Activated T-cell treated with anti-CD3 and anti-CD28 coated beads for 1 hour (primary cell): ENCODE measurements around the gene ARHGEF39.
"Not testable (repeated sequence)": the region's sequence is repeated elsewhere in the genome, so short reads cannot be mapped to it uniquely, and the experiment has no call there.

ENCODE experiments used
- DNase-seq: peaks from one replicate; pipeline ENCODE4 v3.0.0-alpha.2; 2020; ENCODE audit warnings: low read depth

Gene ARHGEF39

DNA sequence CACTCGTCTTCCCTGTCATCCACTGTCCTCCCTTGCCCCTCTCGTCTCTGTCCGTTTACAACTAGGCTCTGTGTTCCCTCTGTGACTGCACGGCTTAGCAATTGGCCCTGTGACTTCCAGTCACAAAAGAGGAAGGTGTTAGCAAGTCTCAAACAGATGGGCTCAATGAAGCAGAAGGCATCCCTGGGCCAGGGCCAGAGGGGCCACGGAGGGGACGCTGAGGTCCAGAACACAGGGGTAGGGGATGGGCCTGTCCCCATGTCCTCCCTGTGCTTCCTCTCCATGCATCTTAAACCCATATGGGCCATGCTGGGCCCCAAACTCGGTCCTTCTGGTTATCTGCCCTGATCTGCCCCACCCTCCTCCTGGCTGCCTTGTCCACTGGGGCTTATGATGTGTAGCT, 46.7 kb downstream of the ARHGEF39 start, which contains the start of gene CD72:
CD72 (minus strand) TSS at position 89 of the 403 bp plus-strand sequence. CDS start 110 bp downstream, outside the sequence.
- no peak for DNase-seq

DNA sequence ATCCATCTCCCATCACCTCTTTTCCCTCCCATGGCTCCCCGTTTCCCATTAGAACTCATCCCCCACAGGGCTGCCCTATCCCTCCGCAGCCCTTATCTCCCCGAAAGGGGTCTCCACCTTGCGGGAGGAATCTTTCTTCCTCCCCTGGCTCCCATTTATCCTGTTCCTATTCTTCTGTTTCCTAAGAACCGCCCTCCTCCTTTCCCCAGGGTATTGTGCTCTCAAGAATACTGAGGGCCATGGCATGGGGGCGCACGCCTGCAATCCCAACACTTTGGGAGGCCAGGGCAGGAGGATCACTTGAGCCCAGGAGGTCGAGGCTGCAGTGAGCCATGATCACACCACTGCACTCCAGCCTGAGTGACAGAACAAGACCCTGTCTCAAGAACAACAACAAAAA, 47.4 kb downstream of the ARHGEF39 start:
- no peak for DNase-seq

DNA sequence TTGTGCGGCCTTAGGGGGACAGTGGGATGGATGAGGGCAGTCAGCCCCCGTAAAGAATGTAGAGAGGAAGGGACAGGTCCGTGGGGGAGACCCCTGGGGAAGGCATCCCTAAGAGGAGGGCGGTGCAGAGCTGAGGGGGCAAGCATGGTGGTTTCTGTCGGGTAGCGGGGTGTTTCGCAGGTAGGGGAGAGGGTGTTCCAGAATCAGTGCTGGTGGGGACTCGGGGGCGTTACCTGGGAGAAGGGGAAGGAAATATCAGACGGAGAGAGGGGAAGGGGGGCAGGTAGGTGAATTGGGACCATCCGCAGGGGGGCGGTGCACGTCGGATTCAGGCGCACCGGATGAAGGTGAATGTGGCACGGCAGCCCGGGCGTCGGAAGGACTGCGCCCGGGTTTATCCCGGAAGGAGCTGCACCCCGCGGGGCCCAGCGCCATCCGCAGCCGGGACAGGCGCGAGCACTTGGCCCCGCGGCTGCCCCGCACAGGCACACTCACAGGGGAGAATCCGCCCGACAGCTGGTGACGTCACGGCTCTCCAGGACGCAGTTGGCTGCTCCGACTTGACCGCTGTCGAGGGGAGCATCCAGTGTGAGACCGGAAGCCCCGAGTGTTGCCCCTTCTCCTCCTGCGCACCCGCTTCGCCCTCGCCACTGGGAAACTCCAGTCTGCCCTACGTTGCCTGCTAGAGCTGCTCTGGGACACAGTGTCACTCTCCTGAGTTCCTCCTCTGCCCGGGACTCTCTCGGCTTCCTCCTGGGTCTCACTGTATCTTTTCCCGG, 48.1 kb downstream of the ARHGEF39 start:
- peak; percentile 52 for DNase-seq

GRCh38 chr9:35615981-35616680, 48.9 kb downstream of the ARHGEF39 start:
- no peak for DNase-seq

DNA sequence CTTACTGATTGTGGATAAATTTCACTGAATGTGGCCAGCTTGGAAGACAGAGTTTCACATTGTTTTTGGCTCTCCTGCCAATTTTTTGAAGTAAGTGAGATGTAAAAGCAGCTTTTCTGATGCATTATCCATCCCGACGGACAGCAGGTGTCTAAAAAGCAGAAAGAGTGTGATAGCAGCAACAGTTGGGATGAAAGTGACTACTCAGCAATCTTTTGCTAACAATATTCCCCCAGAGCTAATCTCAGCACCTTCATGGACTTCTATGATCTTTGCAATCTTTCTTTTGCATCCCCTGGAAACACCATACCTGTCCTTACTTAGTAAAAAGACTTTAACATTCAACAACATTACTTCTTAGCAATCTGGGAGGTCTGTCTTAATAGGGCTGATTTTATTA, 52.2 kb downstream of the ARHGEF39 start:
- no peak for DNase-seq

DNA sequence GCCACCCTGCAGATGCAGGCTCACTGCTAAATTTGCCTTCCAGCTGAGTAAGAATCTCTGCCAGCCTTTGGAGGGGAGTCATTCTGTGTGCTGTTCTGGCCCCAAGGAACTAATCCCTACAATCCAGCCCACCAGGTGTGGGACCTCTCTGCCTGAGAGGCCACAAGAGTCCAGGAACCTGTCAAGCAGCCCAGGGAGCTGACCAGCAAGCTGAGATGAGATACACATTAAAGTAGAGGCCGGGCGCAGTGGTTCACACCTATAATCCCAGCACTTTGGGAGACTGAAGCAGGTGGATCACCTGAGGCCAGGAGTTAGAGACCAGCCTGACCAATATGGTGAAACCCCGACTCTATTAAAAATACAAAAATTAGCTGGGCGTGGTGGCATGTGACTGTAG, 52.9 kb downstream of the ARHGEF39 start:
- DNase-seq = not testable (repeated sequence)

DNA sequence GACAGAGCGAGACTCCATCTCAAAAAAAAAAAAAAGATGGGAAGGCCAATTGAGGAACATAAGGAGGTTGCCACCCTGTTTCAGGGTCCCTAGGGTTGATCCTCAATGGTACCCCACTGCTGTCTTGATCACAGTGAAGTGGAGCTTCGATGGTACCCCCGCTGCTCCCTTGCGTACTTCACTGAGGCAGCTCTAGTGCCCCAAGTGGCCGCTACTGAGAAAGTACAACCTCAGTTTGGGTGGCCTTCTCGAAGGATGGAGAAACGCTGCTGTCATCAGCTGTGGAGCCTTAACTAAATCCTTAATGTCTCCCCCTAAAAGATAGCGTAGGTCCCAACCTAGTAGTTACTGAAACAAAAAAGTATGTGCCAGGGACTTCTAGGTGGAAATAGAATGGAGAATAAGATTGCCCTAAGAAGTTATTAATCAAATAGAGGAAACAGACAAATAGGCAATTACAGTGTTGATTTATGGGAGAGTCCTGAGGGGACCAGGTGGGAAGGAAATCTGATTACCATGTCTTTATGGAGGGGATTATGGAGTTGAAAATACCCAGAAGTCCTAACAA, 53.7 kb downstream of the ARHGEF39 start:
- DNase-seq = peak; percentile 43

GRCh38 chr9:35609820-35610163, 55.2 kb downstream of the ARHGEF39 start:
- no peak for DNase-seq
